H1 (cell line): ENCODE data around the gene MCCC1.

ENCODE experiments used
- CREB1 ChIP-seq: IDR thresholded peaks from 2 replicates; pipeline ENCODE4 v1.6.1; 2012; ENCODE audit warnings: inconsistent platforms
- CTCF ChIP-seq, 3 experiments: IDR thresholded peaks; 1 replicate in 2 of 3; 2 replicates in 1 of 3; pipeline versions ENCODE4 v1.5.1 to v1.6.1; 2011; ENCODE audit warnings: low read length in 3 of 3, mild to moderate bottlenecking in 3 of 3, inconsistent platforms in 2 of 3, low read depth in 1 of 3, moderate library complexity in 1 of 3; ENCODE audit not compliant: insufficient read depth in 1 of 3; ENCODE audit errors: control extremely low read depth in 1 of 3
- EZH2 ChIP-seq: fragments of 200-600 bp; sonication (generic); IDR thresholded peaks from 2 replicates; pipeline ENCODE4 v1.7.1; 2012; ENCODE audit warnings: low read depth, mild to moderate bottlenecking, moderate library complexity, low read length, inconsistent platforms; ENCODE audit not compliant: severe bottlenecking
- GABPA ChIP-seq: IDR thresholded peaks from 2 replicates; pipeline ENCODE4 v1.6.1; 2011; ENCODE audit warnings: mild to moderate bottlenecking, low read length, moderate library complexity, borderline replicate concordance; ENCODE audit not compliant: insufficient read depth
- POLR2A ChIP-seq, 2 experiments: IDR thresholded peaks; 1 replicate in 1 of 2; 2 replicates in 1 of 2; pipeline ENCODE4 v1.6.1; 2011; ENCODE audit warnings: low read depth in 2 of 2, low read length in 2 of 2, mild to moderate bottlenecking in 2 of 2; ENCODE audit errors: control extremely low read depth in 1 of 2
- POLR2AphosphoS5 ChIP-seq: IDR thresholded peaks from 2 replicates; pipeline ENCODE4 v1.6.1; 2011; ENCODE audit warnings: low read depth, low read length
- POU5F1 ChIP-seq: IDR thresholded peaks from 2 replicates; pipeline ENCODE4 v1.6.1; 2011; ENCODE audit warnings: low read depth, mild to moderate bottlenecking, low read length, moderate library complexity
- SRF ChIP-seq: IDR thresholded peaks from 2 replicates; pipeline ENCODE4 v1.6.1; 2011; ENCODE audit warnings: mild to moderate bottlenecking, low read depth, low read length, moderate library complexity
- SUZ12 ChIP-seq: fragments of 200-600 bp; sonication (generic); IDR thresholded peaks from 2 replicates; pipeline ENCODE4 v1.6.1; 2012; ENCODE audit warnings: mild to moderate bottlenecking, inconsistent platforms, low read length, moderate library complexity, mixed read lengths
- TEAD4 ChIP-seq: IDR thresholded peaks from 2 replicates; pipeline ENCODE4 v1.6.1; 2012; ENCODE audit warnings: low read depth, low read length, inconsistent platforms, mixed read lengths
- YY1 ChIP-seq: IDR thresholded peaks from 2 replicates; pipeline ENCODE4 v1.6.1; 2011; ENCODE audit warnings: low read depth, mild to moderate bottlenecking, low read length
- TF ChIP-seq, protein P1 (sequence below): IDR thresholded peaks from 2 replicates; pipeline ENCODE4 v1.6.1; 2011; ENCODE audit warnings: low read length, improper control_type of control experiment

DNA sequence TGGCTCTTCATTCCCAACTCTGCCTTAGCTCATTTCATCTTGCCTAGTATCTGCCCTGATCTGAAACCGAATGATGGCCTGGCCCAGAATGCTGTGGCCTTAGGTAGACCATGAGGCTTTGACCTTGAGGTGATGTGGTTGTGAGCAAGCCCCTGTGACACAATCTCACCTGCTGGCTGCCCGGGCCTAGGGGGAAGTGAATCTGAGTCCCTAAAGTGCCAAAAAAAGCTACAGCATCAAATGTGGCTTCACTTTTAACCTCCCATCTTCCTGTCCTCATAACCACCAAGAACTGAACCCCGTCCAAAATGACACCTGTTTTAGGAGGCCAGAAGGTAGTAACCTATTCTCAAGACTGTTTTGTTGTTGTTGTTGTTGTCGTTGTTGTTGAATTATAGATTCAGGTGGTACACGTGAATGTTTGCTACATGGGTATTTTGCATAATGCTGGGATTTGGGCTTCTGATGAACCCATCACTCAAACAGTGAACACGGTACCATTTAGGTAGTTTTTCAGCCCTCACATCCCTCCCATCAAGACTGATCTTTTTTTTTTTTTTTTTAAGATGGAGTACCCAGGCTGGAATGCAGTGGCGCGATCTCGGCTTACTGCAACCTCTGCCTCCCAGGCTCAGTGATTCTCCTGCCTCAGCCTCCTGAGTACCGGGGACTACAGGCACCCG, 54.6 kb downstream of the MCCC1 start:
- TF ChIP-seq SRF = no peak
- no peak for TF ChIP-seq CTCF (IDR thresholded peaks at IDR 0.05; ENCODE audit: control extremely low read depth in 1 of 3, insufficient read depth in 1 of 3, low read depth in 1 of 3, low read length in 3 of 3)
- TF ChIP-seq, protein P1, sequence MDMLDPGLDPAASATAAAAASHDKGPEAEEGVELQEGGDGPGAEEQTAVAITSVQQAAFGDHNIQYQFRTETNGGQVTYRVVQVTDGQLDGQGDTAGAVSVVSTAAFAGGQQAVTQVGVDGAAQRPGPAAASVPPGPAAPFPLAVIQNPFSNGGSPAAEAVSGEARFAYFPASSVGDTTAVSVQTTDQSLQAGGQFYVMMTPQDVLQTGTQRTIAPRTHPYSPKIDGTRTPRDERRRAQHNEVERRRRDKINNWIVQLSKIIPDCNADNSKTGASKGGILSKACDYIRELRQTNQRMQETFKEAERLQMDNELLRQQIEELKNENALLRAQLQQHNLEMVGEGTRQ = no peak
- no peak for TF ChIP-seq TEAD4
- no peak for TF ChIP-seq EZH2
- TF ChIP-seq POLR2A (IDR thresholded peaks at IDR 0.05; ENCODE audit: control extremely low read depth in 1 of 2, low read depth in 2 of 2, low read length in 2 of 2) = no peak
- TF ChIP-seq GABPA = no peak
- TF ChIP-seq POU5F1 = no peak
- TF ChIP-seq POLR2AphosphoS5 = no peak
- no peak for TF ChIP-seq YY1
- no peak for TF ChIP-seq CREB1
- TF ChIP-seq SUZ12 = no peak
